Measurements from ENCODE around the gene FOXN1. TPM values are rescaled to one million over a fixed set of nuclear protein-coding genes. Genes with fewer than 3 reads are reported as not detected.

Gene FOXN1
- total RNA-seq, 1 experiment from 2014 or later = not detected

DNA sequence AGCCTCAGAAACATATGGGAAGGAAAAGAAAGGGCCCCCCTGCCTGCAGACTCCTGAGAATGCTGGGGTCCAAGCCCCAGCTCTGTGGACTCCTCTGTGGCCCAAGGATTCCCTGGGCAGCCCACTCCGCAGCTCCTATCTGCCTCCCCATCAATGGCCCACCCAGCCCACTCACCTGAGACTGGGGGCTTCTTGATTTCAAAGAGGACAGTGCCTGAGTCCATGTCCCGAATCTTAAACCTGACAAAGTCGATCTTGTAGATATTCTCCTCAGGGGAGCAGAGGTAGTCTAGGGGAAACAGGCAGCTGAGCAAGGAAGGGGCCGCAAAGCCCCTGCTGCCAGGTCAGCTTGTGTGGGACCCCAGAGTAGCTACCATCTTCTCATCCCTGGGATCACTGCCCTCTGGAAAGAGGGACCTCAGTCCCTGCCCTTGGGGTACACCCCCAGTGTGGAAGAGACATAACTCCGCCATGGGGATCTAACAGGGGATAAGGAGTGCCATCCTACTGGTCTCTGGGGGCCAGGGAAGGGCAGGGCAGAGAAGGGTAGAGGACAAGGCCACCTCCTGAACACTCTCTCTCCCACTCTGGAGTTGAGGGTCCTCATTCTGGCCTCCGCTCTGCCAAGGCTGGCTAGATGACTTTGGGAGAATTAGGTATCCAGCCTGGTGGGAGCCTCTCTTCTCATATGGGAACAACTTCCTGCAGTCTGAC, 42.4 kb downstream of the FOXN1 start:
- Mint-ChIP-seq H3K27ac (no peak overlapping the region), H3K27me3 (ENCODE audit: low read depth) (no peaks in the 10 kb centered on the region), H3K4me1 (peaks cover 39% of the 10 kb centered on the region), H3K4me3 (no peak overlapping the region), H3K36me3 (peaks cover 1% of the 10 kb centered on the region), H3K9me3 (no peaks in the 10 kb centered on the region)
- DNase-seq (ENCODE audit: low spot score) (no peak), ATAC-seq (no peak)
- no peak for TF ChIP-seq ZBTB43 (CRISPR knock-in tag; IDR thresholded peaks at IDR 0.05)
- TF ChIP-seq JAZF1 (CRISPR knock-in tag; IDR thresholded peaks at IDR 0.05) = no peak
- TF ChIP-seq, protein P1, sequence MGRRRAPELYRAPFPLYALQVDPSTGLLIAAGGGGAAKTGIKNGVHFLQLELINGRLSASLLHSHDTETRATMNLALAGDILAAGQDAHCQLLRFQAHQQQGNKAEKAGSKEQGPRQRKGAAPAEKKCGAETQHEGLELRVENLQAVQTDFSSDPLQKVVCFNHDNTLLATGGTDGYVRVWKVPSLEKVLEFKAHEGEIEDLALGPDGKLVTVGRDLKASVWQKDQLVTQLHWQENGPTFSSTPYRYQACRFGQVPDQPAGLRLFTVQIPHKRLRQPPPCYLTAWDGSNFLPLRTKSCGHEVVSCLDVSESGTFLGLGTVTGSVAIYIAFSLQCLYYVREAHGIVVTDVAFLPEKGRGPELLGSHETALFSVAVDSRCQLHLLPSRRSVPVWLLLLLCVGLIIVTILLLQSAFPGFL (CRISPR knock-in tag; IDR thresholded peaks at IDR 0.05; ENCODE audit: borderline replicate concordance) = no peak
- TF ChIP-seq ZBTB21 (CRISPR knock-in tag; IDR thresholded peaks at IDR 0.05; ENCODE audit: borderline replicate concordance) = no peak
- TF ChIP-seq IRF1 (CRISPR knock-in tag; IDR thresholded peaks at IDR 0.05) = no peak
- no peak for TF ChIP-seq ZNF121 (CRISPR knock-in tag; IDR thresholded peaks at IDR 0.05)
- TF ChIP-seq JUN (CRISPR knock-in tag; IDR thresholded peaks at IDR 0.05) = no peak
- no peak for TF ChIP-seq ARID4B (CRISPR knock-in tag; IDR thresholded peaks at IDR 0.05; ENCODE audit: borderline replicate concordance)
- TF ChIP-seq ZNF138 (CRISPR knock-in tag; conservative IDR thresholded peaks at IDR 0.05) = no peak
- TF ChIP-seq ZSCAN18 (CRISPR knock-in tag; IDR thresholded peaks at IDR 0.05) = no peak
- TF ChIP-seq ZNF425 (CRISPR knock-in tag; conservative IDR thresholded peaks at IDR 0.05) = no peak
- no peak for TF ChIP-seq OVOL2 (CRISPR knock-in tag; IDR thresholded peaks at IDR 0.05; ENCODE audit: borderline replicate concordance)
- CTCF ChIA-PET = interaction anchor here (0.6 to 5.2 kb wide), 10 partner anchors 17 to 213 kb away, joined by 3 to 26 read pairs (median 4); partner anchors contain the start of genes ALDOC, IFT20, PIGS and TNFAIP1
- POLR2A ChIA-PET = no interaction called here

Measured in WTC11 (cell line).